Stomach (tissue), 9 donors: ENCODE measurements around the gene ZNF587B. TPM values are rescaled to one million over a fixed set of nuclear protein-coding genes. Genes with fewer than 3 reads are reported as not detected.
A peak's percentile ranks its signal among the peaks of the same experiment; 100 is the strongest.
"Not testable (repeated sequence)": the region's sequence is repeated elsewhere in the genome, so short reads cannot be mapped to it uniquely, and the experiment has no call there.

Source experiments
- DNase-seq, 2 donors: peaks; one replicate each; pipeline versions ENCODE4 v3.0.0 to v3.0.0-alpha.2; 2013 to 2019
- H3K27ac ChIP-seq, 5 donors: fragments of 200-600 bp in 4 of 5; sonication (generic) in 4 of 5; one replicate each; pipeline ENCODE4 v1.5.1; 2013 to 2019; ENCODE audit warnings: mild to moderate bottlenecking in 1 of 5, moderate library complexity in 1 of 5
- H3K27me3 ChIP-seq, 3 donors: fragments of 200-600 bp; sonication (generic); one replicate each; pipeline ENCODE4 v1.5.1; 2017 to 2019; ENCODE audit warnings: mixed run types in 1 of 3
- H3K36me3 ChIP-seq, 4 donors: fragments of 200-600 bp; sonication (generic); 1 replicate in 3 of 4; 2 replicates in 1 of 4; pipeline ENCODE4 v1.5.1; 2016 to 2019
- H3K4me1 ChIP-seq, 4 donors: fragments of 200-600 bp; sonication (generic); one replicate each; pipeline ENCODE4 v1.5.1; 2016 to 2019
- H3K4me3 ChIP-seq, 4 donors: fragments of 200-600 bp; sonication (generic) in 3 of 4; one replicate each; pipeline ENCODE4 v1.5.1; 2016 to 2019; ENCODE audit warnings: mild to moderate bottlenecking in 1 of 4
- H3K9me3 ChIP-seq, 4 donors: fragments of 200-600 bp; sonication (generic); one replicate each; pipeline ENCODE4 v1.5.1; 2016 to 2019
- EP300 ChIP-seq: sonication (generic); formaldehyde crosslinking; IDR thresholded peaks from one replicate; pipeline ENCODE4 v1.6.1; 2017; ENCODE audit warnings: antibody characterized with exemption
- POLR2A ChIP-seq, 4 donors: fragments of 450-650 bp; IDR thresholded peaks; one replicate each; pipeline ENCODE4 v1.6.1; 2016; ENCODE audit warnings: antibody characterized with exemption in 4 of 4, control low read depth in 2 of 4, mild to moderate bottlenecking in 1 of 4, moderate library complexity in 1 of 4
- POLR2AphosphoS5 ChIP-seq, 3 donors: sonication (generic); formaldehyde crosslinking; IDR thresholded peaks; one replicate each; pipeline ENCODE4 v1.6.1; 2016; ENCODE audit warnings: antibody characterized with exemption in 3 of 3
- WGBS, 5 donors: extraction: QIAGEN DNeasy Blood & Tissue Kit in 3 of 5; methylation state at CpG; one replicate each; pipeline versions ENCODE4 v1.1.5 to v1.1.7; 2013 to 2018; 5-methylcytosine and 5-hydroxymethylcytosine counted together
- intact Hi-C: fragments of 100-400 bp; cut with DNase I; formaldehyde crosslinking; loops from one replicate; pipeline ENCODE4 v1.15.1; 2023; ENCODE audit warnings: low total_unique reads
- polyA plus RNA-seq, 3 donors: library from polyadenylated mRNA; stranded (reverse); fragments of 200-250 nt; gene quantifications; one replicate each; pipeline ENCODE4 v1.2.3, GENCODE V29; 2013
- total RNA-seq, 5 donors: library from RNA; depleted of rRNA; stranded (reverse); fragments of >200 nt; gene quantifications; one replicate each; pipeline versions ENCODE4 v1.1.0 to v1.2.3, GENCODE V29; 2014 to 2016
- TF ChIP-seq, protein P1 (sequence below), 7 experiments: fragments of 450-650 bp in 4 of 7; fragments of 200-600 bp in 3 of 7; sonication (generic) in 3 of 7; IDR thresholded peaks; one replicate each; pipeline ENCODE4 v1.5.1; 2016 to 2019; ENCODE audit warnings: antibody characterized with exemption in 7 of 7, control low read depth in 2 of 7, mild to moderate bottlenecking in 1 of 7
- donor health status: healthy with polysubstance abuse.
- donor health status: Bipolar disorder and iron deficiency.
- donor health status: healthy.

The ZNF587B gene
- total and polyA plus RNA-seq, 8 donors, result 3.0 to 60.6 (median 10.4) TPM; not detected in 1

DNA sequence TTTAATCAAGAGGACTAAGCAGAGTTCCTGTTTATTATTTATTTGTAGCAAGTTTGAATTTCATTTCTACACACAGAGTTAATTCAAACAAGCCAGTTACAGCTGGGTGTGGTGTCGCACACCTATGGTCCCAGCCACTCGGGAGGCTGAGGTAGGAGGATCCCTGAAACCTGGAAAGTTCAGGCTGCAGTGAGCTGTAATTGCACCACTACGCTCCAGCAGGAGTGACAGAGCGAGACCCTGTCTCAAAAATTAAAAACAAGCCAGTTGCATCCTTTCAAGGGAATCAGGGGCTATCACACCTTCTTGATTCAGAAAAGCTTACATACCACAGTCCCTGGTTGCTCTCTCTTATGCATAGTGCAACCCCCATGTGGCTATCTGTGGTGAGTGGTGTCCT, 40.8 kb upstream of the ZNF587B start:
- H3K27me3 ChIP-seq, result no peaks in the 10 kb centered on the region
- H3K4me1 ChIP-seq, result no peaks in the 10 kb centered on the region
- TF ChIP-seq POLR2AphosphoS5 (IDR thresholded peaks at IDR 0.05), result no peak
- no peak for TF ChIP-seq POLR2A (IDR thresholded peaks at IDR 0.05)
- TF ChIP-seq EP300, result no peak
- TF ChIP-seq, protein P1, sequence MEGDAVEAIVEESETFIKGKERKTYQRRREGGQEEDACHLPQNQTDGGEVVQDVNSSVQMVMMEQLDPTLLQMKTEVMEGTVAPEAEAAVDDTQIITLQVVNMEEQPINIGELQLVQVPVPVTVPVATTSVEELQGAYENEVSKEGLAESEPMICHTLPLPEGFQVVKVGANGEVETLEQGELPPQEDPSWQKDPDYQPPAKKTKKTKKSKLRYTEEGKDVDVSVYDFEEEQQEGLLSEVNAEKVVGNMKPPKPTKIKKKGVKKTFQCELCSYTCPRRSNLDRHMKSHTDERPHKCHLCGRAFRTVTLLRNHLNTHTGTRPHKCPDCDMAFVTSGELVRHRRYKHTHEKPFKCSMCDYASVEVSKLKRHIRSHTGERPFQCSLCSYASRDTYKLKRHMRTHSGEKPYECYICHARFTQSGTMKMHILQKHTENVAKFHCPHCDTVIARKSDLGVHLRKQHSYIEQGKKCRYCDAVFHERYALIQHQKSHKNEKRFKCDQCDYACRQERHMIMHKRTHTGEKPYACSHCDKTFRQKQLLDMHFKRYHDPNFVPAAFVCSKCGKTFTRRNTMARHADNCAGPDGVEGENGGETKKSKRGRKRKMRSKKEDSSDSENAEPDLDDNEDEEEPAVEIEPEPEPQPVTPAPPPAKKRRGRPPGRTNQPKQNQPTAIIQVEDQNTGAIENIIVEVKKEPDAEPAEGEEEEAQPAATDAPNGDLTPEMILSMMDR (IDR thresholded peaks at IDR 0.05), result no peak
- intact Hi-C loops, result no loop called here
- 97 to 99% (median 98%) methylated on average over 3 to 4 of the region's 4 CpGs for WGBS, 5 donors
- H3K9me3 ChIP-seq, result peaks cover 11 to 79% (median 61%) of the 10 kb centered on the region in 4 donors
- H3K4me3 ChIP-seq, result no peak overlapping the region
- no peak for DNase-seq
- H3K36me3 ChIP-seq, result peaks cover 21 to 98% (median 85%) of the 10 kb centered on the region in 4 donors
- no peak overlapping the region for H3K27ac ChIP-seq

DNA sequence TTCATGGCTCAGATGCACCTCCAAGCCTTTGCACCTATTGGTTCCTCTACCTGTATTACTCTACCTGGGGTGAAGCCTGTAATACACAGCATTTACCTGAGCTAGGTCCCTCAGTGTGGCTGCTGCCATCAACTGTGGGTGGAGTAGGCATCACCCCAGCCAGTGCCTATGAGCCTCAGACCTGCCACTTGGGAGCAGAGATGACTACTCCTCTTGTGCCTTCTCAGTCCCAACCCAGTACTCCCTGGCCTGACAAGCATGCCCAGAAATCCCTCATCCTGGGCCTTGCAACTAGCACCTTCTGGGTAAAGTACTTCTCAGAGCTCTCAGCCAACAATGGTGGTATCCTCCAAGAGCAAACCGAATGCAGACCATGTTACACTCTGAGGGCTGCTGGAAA, 33.5 kb upstream of the ZNF587B start:
- DNase-seq, H3K27ac ChIP-seq, intact Hi-C loops, H3K27me3 ChIP-seq, H3K4me3 ChIP-seq: not testable (repeated sequence)
- 92 to 100% (median 97%) methylated on average over 1 of the region's 1 CpG for WGBS, 5 donors
- Histone ChIP-seq H3K4me1 (peaks cover 11 to 31% (median 23%) of the 10 kb centered on the region in 4 donors), H3K36me3 (peaks cover 17 to 64% (median 54%) of the 10 kb centered on the region in 4 donors), H3K9me3 (peaks cover 0 to 19% (median 0%) of the 10 kb centered on the region in 4 donors)

DNA sequence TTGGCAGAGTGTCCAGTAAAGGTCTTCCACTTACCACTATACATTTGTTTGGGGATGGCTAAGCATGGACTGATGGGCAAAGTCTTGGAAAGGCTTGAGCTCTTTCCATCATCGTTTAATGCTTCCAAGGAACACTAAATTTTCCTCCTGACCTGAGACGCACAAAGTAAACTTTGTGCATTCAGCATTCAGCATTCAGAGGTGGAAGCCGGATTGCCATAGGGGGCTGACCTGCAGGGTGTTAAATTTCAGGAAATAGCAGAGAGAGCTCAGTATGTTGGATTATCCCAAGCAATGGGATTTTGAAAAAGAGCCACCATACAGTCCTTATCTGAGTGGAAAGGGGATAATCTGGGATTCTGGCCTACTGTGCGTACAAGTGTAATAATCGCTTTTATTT, 29.4 kb upstream of the ZNF587B start:
- Histone ChIP-seq H3K4me1 (peaks cover 23 to 72% (median 43%) of the 10 kb centered on the region in 4 donors), H3K9me3 (no peaks in the 10 kb centered on the region), H3K36me3 (peaks cover 4 to 23% (median 16%) of the 10 kb centered on the region in 4 donors), H3K27me3 (no peaks in the 10 kb centered on the region), H3K27ac (peak overlapping the region in 2 of 5 donors; percentile 89 to 94), H3K4me3 (no peak overlapping the region)
- DNase-seq, result no peak
- 56 to 75% (median 65%) methylated on average over 5 of the region's 5 CpGs for whole genome bisulfite sequencing, 5 donors
- no peak for TF ChIP-seq POLR2AphosphoS5 (IDR thresholded peaks at IDR 0.05)
- no peak for TF ChIP-seq POLR2A (IDR thresholded peaks at IDR 0.05)
- TF ChIP-seq, protein P1 (IDR thresholded peaks at IDR 0.05), result no peak
- no peak for TF ChIP-seq EP300
- intact Hi-C loops, result no loop called here

DNA sequence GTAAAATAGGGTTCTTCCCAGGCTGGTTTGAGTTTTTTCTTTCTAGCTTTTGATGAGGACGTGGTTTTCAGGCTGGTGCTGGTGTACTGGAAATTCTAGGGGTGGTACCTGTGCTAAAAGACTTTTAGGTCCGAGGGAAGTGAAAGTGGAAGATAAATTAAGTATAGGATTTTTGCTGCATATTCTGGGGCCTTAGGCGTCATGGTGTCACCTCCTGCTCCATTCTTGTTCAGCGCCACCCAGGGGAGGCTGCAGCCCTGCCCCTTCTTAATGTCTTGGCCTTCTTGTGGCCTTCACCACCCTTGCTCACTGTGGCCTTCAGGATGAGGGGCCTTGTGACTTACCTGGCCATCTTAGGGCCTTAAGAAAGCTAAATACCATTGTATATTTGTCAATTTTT, 27.8 kb upstream of the ZNF587B start:
- no peak overlapping the region for H3K4me3 ChIP-seq
- 82 to 90% (median 83%) methylated on average over 4 of the region's 4 CpGs for WGBS, 5 donors
- DNase-seq, result no peak
- peaks cover 23 to 88% (median 56%) of the 10 kb centered on the region in 4 donors for H3K4me1 ChIP-seq
- intact Hi-C loops, result no loop called here
- H3K27ac ChIP-seq, result peak overlapping the region; percentile 76 to 94 (median 88)
- TF ChIP-seq, protein P1 (IDR thresholded peaks at IDR 0.05), result no peak
- no peak for TF ChIP-seq EP300
- no peak for TF ChIP-seq POLR2A (IDR thresholded peaks at IDR 0.05)
- TF ChIP-seq POLR2AphosphoS5 (IDR thresholded peaks at IDR 0.05), result no peak
- H3K36me3 ChIP-seq, result peaks cover 0 to 20% (median 16%) of the 10 kb centered on the region in 4 donors
- H3K9me3 ChIP-seq, result no peaks in the 10 kb centered on the region
- H3K27me3 ChIP-seq, result no peaks in the 10 kb centered on the region

DNA sequence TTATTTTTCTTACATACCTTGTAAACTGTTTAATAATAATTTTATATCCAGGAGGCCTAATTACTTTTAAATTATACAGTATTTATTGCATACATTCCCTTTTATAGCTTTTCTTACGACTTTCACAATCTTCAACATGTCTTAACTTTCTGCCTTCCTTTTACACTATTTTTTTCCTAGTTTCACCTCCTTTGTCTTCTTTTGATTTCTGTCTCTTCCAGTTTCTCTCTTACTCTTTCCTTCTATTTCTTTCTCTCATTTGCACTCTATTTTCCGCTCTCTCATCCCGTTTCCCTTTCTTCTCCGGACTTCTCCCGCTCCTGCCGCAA, 26.9 kb upstream of the ZNF587B start:
- intact Hi-C loops, result no loop called here
- Histone ChIP-seq H3K4me3 (peak overlapping the region; percentile 45 to 55 (median 50)), H3K27ac (peak overlapping the region; percentile 85 to 98 (median 89)), H3K27me3 (no peaks in the 10 kb centered on the region), H3K36me3 (peaks cover 8 to 24% (median 22%) of the 10 kb centered on the region in 4 donors), H3K9me3 (no peaks in the 10 kb centered on the region), H3K4me1 (peaks cover 23 to 97% (median 62%) of the 10 kb centered on the region in 4 donors)
- no peak for TF ChIP-seq POLR2AphosphoS5 (IDR thresholded peaks at IDR 0.05)
- TF ChIP-seq POLR2A (IDR thresholded peaks at IDR 0.05), result no peak
- TF ChIP-seq EP300, result no peak
- TF ChIP-seq, protein P1 (IDR thresholded peaks at IDR 0.05), result no peak
- DNase-seq, result no peak
- WGBS, 5 donors, result 3 to 19% (median 10%) methylated on average over 6 of the region's 6 CpGs
